ENCODE measurements around the gene SDR9C7. TPM values are rescaled to one million over a fixed set of nuclear protein-coding genes. Genes with fewer than 3 reads are reported as not detected.
"Not testable (repeated sequence)": the region's sequence is repeated elsewhere in the genome, so short reads cannot be mapped to it uniquely, and the experiment has no call there.

Gene SDR9C7
- total RNA-seq, 3 donors from 2014 or later (not counting 1 experiment from before 2014, with no cell fraction given), result 0.20 TPM; not detected in 2

DNA sequence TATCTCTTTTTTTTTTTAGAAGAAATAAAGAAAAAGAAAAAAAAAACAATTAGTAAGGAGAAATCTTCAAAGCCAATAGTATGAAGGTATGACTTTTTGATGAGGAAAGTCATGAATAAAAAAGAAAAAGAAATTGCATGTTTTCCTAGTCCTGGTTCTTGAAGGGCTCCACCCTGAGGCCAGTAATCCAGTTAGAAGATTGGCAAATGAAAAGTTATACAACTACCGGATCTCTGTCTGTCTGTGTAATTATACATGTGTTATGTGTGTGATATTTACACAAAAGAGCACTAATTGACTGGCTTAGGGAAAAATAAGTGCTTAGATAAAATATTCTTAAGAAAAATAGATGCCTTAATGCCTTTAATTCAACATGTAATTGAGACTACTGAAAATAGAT, 28.4 kb downstream of the SDR9C7 start:
- H3K4me3 Mint-ChIP-seq, result no peak overlapping the region
- H3K4me1 ChIP-seq (ENCODE audit: control insufficient read depth, insufficient read depth, low read length), result no peaks in the 10 kb centered on the region
- H3K9me3 ChIP-seq (ENCODE audit: control insufficient read depth, insufficient read depth, low read length), result peaks cover 25% of the 10 kb centered on the region
- peaks cover 2% of the 10 kb centered on the region in 2 donors for H3K9me3 Mint-ChIP-seq
- no peak overlapping the region for H3K4me3 ChIP-seq (ENCODE audit: low read length)
- H3K36me3 Mint-ChIP-seq, result peaks cover 8% of the 10 kb centered on the region
- no peaks in the 10 kb centered on the region for H3K36me3 ChIP-seq (ENCODE audit: control insufficient read depth, insufficient read depth, low read length)
- DNase-seq, result no peak
- H3K27me3 ChIP-seq (ENCODE audit: control insufficient read depth, insufficient read depth, low read length), result no peaks in the 10 kb centered on the region
- intact Hi-C loops (cut with micrococcal nuclease), result no loop called here
- TF ChIP-seq, protein P1, sequence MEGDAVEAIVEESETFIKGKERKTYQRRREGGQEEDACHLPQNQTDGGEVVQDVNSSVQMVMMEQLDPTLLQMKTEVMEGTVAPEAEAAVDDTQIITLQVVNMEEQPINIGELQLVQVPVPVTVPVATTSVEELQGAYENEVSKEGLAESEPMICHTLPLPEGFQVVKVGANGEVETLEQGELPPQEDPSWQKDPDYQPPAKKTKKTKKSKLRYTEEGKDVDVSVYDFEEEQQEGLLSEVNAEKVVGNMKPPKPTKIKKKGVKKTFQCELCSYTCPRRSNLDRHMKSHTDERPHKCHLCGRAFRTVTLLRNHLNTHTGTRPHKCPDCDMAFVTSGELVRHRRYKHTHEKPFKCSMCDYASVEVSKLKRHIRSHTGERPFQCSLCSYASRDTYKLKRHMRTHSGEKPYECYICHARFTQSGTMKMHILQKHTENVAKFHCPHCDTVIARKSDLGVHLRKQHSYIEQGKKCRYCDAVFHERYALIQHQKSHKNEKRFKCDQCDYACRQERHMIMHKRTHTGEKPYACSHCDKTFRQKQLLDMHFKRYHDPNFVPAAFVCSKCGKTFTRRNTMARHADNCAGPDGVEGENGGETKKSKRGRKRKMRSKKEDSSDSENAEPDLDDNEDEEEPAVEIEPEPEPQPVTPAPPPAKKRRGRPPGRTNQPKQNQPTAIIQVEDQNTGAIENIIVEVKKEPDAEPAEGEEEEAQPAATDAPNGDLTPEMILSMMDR (IDR thresholded peaks at IDR 0.05), result no peak
- no peaks in the 10 kb centered on the region for H3K4me1 Mint-ChIP-seq
- ATAC-seq, result no peak
- H3K27me3 Mint-ChIP-seq (ENCODE audit: low read depth in 2 of 2), result peaks cover 4 to 14% of the 10 kb centered on the region in 2 donors
- no peak overlapping the region for H3K27ac ChIP-seq (ENCODE audit: low read length)
- H3K27ac Mint-ChIP-seq, result no peak overlapping the region
- 100% methylated on average over 1 of the region's 1 CpG for WGBS (ENCODE audit: insufficient coverage)

DNA sequence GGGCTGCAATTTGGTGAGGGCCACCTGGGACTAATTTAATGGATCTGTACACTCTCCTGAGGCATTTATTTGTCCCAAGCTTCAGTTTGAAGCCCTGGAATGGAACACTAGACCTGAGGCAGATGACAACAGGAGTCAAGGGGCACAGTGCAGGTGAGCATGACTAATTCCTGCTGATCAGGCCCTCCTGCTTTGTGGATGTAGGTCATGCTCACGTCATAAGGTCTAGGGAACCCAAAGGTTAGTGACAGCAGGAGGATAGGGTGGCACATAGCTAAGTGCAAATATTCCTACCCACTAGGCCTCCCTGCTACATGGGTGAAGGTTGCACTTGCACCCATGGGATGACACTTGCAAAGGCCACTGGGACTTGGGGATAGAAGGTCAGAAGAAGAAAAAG, 30.8 kb downstream of the SDR9C7 start:
- intact Hi-C loops (cut with micrococcal nuclease), result no loop called here
- no peak for DNase-seq
- H3K9me3 Mint-ChIP-seq, result peaks cover 2% of the 10 kb centered on the region in 2 donors

DNA sequence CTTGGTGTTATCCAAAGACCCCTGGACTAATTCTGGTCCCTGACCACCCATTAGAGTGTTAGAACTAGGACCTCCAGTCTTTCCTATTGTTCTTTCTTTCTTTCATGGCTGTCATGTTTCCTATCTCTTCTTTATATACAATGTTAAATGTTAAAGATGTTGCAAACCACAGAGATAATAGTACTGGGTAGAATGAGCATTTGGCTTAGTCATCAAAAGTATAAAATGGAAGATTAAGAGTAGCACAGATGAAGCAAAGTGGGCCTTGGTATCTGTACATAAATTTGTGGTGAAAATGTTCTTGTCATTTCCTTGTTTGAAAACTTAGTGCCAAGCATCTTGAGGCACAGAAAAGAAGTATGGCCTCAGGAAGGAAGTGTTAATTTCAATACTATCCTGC, 32.9 kb downstream of the SDR9C7 start:
- H3K9me3 Mint-ChIP-seq; H3K4me1 ChIP-seq (ENCODE audit: control insufficient read depth, insufficient read depth, low read length); H3K27me3 Mint-ChIP-seq (ENCODE audit: low read depth in 2 of 2); H3K4me1 Mint-ChIP-seq; H3K27ac ChIP-seq (ENCODE audit: low read length); H3K27me3 ChIP-seq (ENCODE audit: control insufficient read depth, insufficient read depth, low read length); H3K4me3 ChIP-seq (ENCODE audit: low read length); ATAC-seq; H3K27ac Mint-ChIP-seq; intact Hi-C loops (cut with micrococcal nuclease); DNase-seq; H3K4me3 Mint-ChIP-seq; H3K36me3 ChIP-seq (ENCODE audit: control insufficient read depth, insufficient read depth, low read length): not testable (repeated sequence)
- H3K9me3 ChIP-seq (ENCODE audit: control insufficient read depth, insufficient read depth, low read length), result peaks cover 28% of the 10 kb centered on the region
- peaks cover 10% of the 10 kb centered on the region for H3K36me3 Mint-ChIP-seq

More for the DNA sequence above, 30.8 kb downstream of the SDR9C7 start:
- TF ChIP-seq, protein P1 (IDR thresholded peaks at IDR 0.05), result no peak
- no peaks in the 10 kb centered on the region for H3K4me1 ChIP-seq (ENCODE audit: control insufficient read depth, insufficient read depth, low read length)
- Mint-ChIP-seq H3K4me1 (no peaks in the 10 kb centered on the region), H3K27me3 (ENCODE audit: low read depth in 2 of 2) (peaks cover 1 to 10% of the 10 kb centered on the region in 2 donors), H3K36me3 (peaks cover 10% of the 10 kb centered on the region), H3K4me3 (no peak overlapping the region), H3K27ac (no peak overlapping the region)
- H3K4me3 ChIP-seq (ENCODE audit: low read length), result no peak overlapping the region
- H3K27me3 ChIP-seq (ENCODE audit: control insufficient read depth, insufficient read depth, low read length), result no peaks in the 10 kb centered on the region
- H3K36me3 ChIP-seq (ENCODE audit: control insufficient read depth, insufficient read depth, low read length), result no peaks in the 10 kb centered on the region
- peaks cover 28% of the 10 kb centered on the region for H3K9me3 ChIP-seq (ENCODE audit: control insufficient read depth, insufficient read depth, low read length)
- 86% methylated on average over 1 of the region's 1 CpG for WGBS (ENCODE audit: insufficient coverage)
- no peak overlapping the region for H3K27ac ChIP-seq (ENCODE audit: low read length)
- ATAC-seq, result no peak

DNA sequence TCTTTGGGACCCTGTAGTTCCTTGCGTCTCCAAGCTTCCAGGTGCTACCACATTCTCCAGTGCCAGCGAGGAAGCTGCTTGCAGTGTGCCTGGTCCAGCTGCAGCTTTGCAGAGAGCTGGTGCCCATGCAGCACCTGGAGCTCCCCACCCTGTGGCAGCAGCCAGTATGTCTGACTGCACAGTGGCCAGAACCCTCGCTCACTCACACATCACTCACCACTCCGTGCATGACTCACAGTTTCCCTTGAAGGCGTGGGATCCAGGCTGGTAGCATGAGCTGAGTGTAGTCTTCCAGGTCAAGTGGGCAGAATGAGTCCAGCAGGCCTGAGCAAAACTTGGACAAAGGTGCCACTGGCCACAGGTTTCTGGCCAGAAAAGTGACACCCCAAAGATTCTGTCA, 33.6 kb downstream of the SDR9C7 start:
- no peak overlapping the region for H3K4me3 ChIP-seq (ENCODE audit: low read length)
- H3K4me1 ChIP-seq (ENCODE audit: control insufficient read depth, insufficient read depth, low read length), result no peaks in the 10 kb centered on the region
- Mint-ChIP-seq H3K4me3 (no peak overlapping the region), H3K27ac (no peak overlapping the region), H3K36me3 (peaks cover 10% of the 10 kb centered on the region), H3K9me3 (peaks cover 2% of the 10 kb centered on the region in 2 donors), H3K4me1 (no peaks in the 10 kb centered on the region), H3K27me3 (ENCODE audit: low read depth in 2 of 2) (peaks cover 10% of the 10 kb centered on the region in 2 donors)
- no peak for DNase-seq
- H3K36me3 ChIP-seq (ENCODE audit: control insufficient read depth, insufficient read depth, low read length), result no peaks in the 10 kb centered on the region
- H3K9me3 ChIP-seq (ENCODE audit: control insufficient read depth, insufficient read depth, low read length), result peaks cover 28% of the 10 kb centered on the region
- no peak for ATAC-seq
- H3K27me3 ChIP-seq (ENCODE audit: control insufficient read depth, insufficient read depth, low read length), result no peaks in the 10 kb centered on the region
- whole genome bisulfite sequencing (ENCODE audit: insufficient coverage), result 92% methylated on average over 5 of the region's 5 CpGs
- intact Hi-C loops (cut with micrococcal nuclease), result no loop called here
- TF ChIP-seq, protein P1 (IDR thresholded peaks at IDR 0.05), result no peak
- H3K27ac ChIP-seq (ENCODE audit: low read length), result no peak overlapping the region
